Karpas-422 (cell line): Measurements from ENCODE around the gene ANKZF1. TPM values are rescaled to one million over a fixed set of nuclear protein-coding genes. Genes with fewer than 3 reads are reported as not detected.

Experiments
- DNase-seq: peaks from one replicate; pipeline ENCODE4 v3.0.0-alpha.2; 2015
- H2AFZ ChIP-seq: fragments of 200-600 bp; sonication (generic); 2 replicates; pipeline ENCODE4 v1.6.1; 2014; ENCODE audit warnings: antibody characterized with exemption, low read length, mixed read lengths
- H3K27ac ChIP-seq: fragments of 200-600 bp; sonication (generic); 2 replicates; pipeline ENCODE4 v1.5.1; 2014; ENCODE audit warnings: mild to moderate bottlenecking, low read length, moderate library complexity
- H3K27me3 ChIP-seq: fragments of 200-600 bp; sonication (generic); 2 replicates; pipeline ENCODE4 v1.6.1; 2014; ENCODE audit warnings: low read length, mixed read lengths
- H3K36me3 ChIP-seq: fragments of 200-600 bp; sonication (generic); 2 replicates; pipeline ENCODE4 v1.6.1; 2014; ENCODE audit warnings: low read length, mixed read lengths; ENCODE audit not compliant: insufficient read depth
- H3K4me1 ChIP-seq: fragments of 200-600 bp; sonication (generic); 2 replicates; pipeline ENCODE4 v1.6.1; 2014; ENCODE audit warnings: mild to moderate bottlenecking, low read length, mixed read lengths
- H3K4me2 ChIP-seq: fragments of 200-600 bp; sonication (generic); 2 replicates; pipeline ENCODE4 v1.6.1; 2014; ENCODE audit warnings: low read length, low read depth, mild to moderate bottlenecking; ENCODE audit not compliant: poor library complexity, severe bottlenecking
- H3K4me3 ChIP-seq: fragments of 200-600 bp; sonication (generic); 2 replicates; pipeline ENCODE4 v1.5.1; 2014; ENCODE audit warnings: mild to moderate bottlenecking, antibody characterized with exemption, low read length, mixed read lengths
- H3K79me2 ChIP-seq: fragments of 200-600 bp; sonication (generic); 2 replicates; pipeline ENCODE4 v1.6.1; 2014; ENCODE audit warnings: mild to moderate bottlenecking, low read length, mixed read lengths
- H3K9ac ChIP-seq: fragments of 200-600 bp; sonication (generic); 2 replicates; pipeline ENCODE4 v1.6.0; 2014; ENCODE audit warnings: low read length
- H3K9me2 ChIP-seq: fragments of 200-600 bp; sonication (generic), shearing (Covaris generic); replicated peaks from 2 replicates; pipeline ENCODE4 v1.6.0; 2014; ENCODE audit warnings: mild to moderate bottlenecking, low read length, moderate library complexity; ENCODE audit not compliant: insufficient read depth
- H3K9me3 ChIP-seq: fragments of 300-700, 200-600 bp; sonication (generic); 2 replicates; pipeline ENCODE4 v1.6.1; 2014; ENCODE audit warnings: low read length, mixed read lengths
- H4K20me1 ChIP-seq: fragments of 200-600 bp; sonication (generic); 2 replicates; pipeline ENCODE4 v1.6.1; 2014; ENCODE audit warnings: mild to moderate bottlenecking, antibody characterized with exemption, low read length, low read depth; ENCODE audit not compliant: insufficient read depth
- total RNA-seq: library from RNA; depleted of rRNA; stranded (reverse); fragments of >200 nt; shearing (Covaris generic); gene quantifications from 2 replicates; pipeline ENCODE4 v1.2.3, GENCODE V29; 2014; ENCODE audit warnings: low replicate concordance; rRNA removed

The ANKZF1 gene
- total RNA-seq, 1 experiment from 2014 or later: 159 TPM

DNA sequence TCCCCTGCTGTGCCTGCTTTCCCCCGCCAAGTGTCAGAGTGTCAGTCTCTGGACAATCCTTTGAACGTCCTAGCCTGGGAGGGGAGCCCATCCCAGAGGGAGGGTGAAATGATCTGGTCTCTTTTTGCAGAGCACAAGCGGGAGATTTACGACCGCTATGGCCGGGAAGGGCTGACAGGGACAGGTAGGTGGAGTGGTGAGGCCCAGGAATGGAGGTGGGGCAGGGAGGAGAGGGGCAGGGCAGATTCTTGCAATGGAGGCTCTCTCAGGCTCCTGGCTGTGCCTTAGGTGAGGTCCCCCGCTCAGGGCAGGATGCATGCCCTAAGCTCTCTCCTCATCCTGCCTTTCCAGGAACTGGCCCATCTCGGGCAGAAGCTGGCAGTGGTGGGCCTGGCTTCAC is 52.0 kb downstream of the ANKZF1 start:
- Histone ChIP-seq H3K36me3 (no peaks in the 10 kb centered on the region; the same call in 1 of the 2 replicates), H3K9ac (no peak overlapping the region)

DNA sequence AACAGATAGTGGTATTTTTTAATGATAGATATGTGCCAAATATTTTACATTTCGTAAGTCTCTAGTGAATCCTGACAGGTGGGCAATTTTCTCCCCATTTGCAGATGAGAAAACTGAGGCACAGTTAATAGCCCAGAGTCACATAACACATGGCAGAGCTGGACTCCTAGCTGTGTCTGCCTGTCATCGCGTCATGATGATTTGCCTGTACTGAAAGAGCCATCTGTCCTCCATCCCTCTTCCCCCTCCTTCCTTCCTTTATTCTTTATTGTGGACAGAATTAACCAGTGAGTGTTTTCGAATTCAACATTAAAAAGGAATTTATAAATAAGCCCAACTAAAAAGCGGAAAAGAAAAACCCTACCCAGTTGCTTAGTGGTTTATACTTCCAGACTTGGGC is 52.8 kb downstream of the ANKZF1 start:
- Histone ChIP-seq H3K4me3 (no peak overlapping the region), H4K20me1 (no peaks in the 10 kb centered on the region), H3K9ac (no peak overlapping the region), H3K4me1 (peaks cover 35% of the 10 kb centered on the region), H3K9me3 (no peaks in the 10 kb centered on the region), H3K36me3 (no peaks in the 10 kb centered on the region; the same call in 1 of the 2 replicates), H3K79me2 (no peaks in the 10 kb centered on the region), H2AFZ (no peak overlapping the region), H3K27me3 (no peaks in the 10 kb centered on the region), H3K9me2 (no peaks in the 10 kb centered on the region), H3K4me2 (no peak overlapping the region), H3K27ac (no peak overlapping the region)
- no peak for DNase-seq

More for the DNA sequence above, 52.0 kb downstream of the ANKZF1 start:
- H3K79me2 ChIP-seq: no peaks in the 10 kb centered on the region
- no peak overlapping the region for H2AFZ ChIP-seq
- no peak overlapping the region for H3K4me2 ChIP-seq
- peaks cover 40% of the 10 kb centered on the region for H3K4me1 ChIP-seq
- no peaks in the 10 kb centered on the region for H3K9me3 ChIP-seq
- no peaks in the 10 kb centered on the region for H4K20me1 ChIP-seq
- no peaks in the 10 kb centered on the region for H3K9me2 ChIP-seq
- no peak overlapping the region for H3K27ac ChIP-seq
- no peak overlapping the region for H3K4me3 ChIP-seq
- DNase-seq: no peak
- H3K27me3 ChIP-seq: no peaks in the 10 kb centered on the region

DNA sequence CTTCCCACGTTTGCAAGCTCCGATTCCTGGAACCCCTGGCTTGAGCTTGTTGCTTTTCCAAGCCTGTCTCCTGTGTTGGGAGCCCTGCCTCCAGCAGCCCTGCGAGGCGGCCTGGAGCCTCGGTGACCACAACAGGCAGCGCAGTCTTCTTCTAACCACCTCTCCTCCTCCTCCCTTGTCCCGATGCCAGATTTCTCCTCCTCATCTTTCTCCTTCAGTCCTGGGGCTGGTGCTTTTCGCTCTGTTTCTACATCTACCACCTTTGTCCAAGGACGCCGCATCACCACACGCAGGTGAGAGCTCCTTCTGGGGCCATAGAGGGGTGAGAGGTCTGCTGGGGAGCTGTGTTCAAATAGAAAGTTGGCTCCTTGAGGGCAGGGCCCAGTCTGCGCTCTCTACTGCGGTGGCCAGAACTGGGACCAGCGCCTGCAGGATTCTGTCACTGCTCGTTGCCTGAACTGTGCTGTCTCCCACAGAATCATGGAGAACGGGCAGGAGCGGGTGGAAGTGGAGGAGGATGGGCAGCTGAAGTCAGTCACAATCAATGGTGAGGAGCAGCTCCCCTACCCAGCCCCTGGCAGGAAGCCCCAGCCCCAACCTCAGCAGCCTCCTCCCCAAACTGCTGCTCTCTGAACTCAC is 53.5 kb downstream of the ANKZF1 start:
- no peak overlapping the region for H3K9ac ChIP-seq
- peaks cover 28% of the 10 kb centered on the region for H3K4me1 ChIP-seq
- no peak overlapping the region for H3K27ac ChIP-seq
- H3K9me3 ChIP-seq: no peaks in the 10 kb centered on the region
- no peak overlapping the region for H2AFZ ChIP-seq
- H3K79me2 ChIP-seq: no peaks in the 10 kb centered on the region
- no peak overlapping the region for H3K4me3 ChIP-seq
- no peak for DNase-seq
- H3K27me3 ChIP-seq: no peaks in the 10 kb centered on the region
- H3K36me3 ChIP-seq: no peaks in the 10 kb centered on the region; the same call in 1 of the 2 replicates
- H3K4me2 ChIP-seq: no peak overlapping the region
- H4K20me1 ChIP-seq: no peaks in the 10 kb centered on the region
- no peaks in the 10 kb centered on the region for H3K9me2 ChIP-seq

DNA sequence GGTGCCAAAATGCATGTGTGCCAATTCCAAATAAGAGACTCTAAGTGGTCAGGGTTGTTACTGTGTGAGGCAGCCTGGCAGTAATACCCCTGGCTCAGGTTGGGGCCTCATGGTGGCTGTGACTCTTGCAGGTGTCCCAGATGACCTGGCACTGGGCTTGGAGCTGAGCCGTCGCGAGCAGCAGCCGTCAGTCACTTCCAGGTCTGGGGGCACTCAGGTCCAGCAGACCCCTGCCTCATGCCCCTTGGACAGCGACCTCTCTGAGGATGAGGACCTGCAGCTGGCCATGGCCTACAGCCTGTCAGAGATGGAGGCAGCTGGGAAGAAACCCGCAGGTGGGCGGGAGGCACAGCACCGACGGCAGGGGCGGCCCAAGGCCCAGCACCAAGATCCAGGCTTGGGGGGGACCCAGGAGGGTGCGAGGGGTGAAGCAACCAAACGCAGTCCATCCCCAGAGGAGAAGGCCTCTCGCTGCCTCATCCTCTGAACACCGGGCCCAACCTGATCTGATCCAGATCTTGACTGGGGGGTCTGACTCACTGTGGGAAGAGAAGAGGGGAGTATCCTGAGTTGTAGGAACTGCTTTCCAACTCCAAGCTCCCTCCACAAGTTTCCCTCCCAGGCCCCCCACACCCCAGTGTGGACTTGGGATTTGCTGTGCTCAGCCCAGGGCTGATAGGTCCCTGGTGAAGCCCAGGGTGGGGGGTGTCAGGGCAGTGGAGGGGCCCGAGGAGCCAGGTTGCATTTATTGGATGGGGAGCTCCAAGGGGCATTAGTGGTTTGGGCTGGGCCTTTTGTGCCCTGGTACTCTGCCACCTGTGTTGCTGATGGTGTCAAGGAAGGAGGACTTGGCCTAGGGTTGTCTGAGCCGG is 55.1 kb downstream of the ANKZF1 start:
- H3K79me2 ChIP-seq: no peaks in the 10 kb centered on the region
- H3K27me3 ChIP-seq: no peaks in the 10 kb centered on the region
- DNase-seq: no peak
- no peaks in the 10 kb centered on the region for H3K9me3 ChIP-seq
- no peak overlapping the region for H3K4me2 ChIP-seq
- no peak overlapping the region for H3K4me3 ChIP-seq
- H3K27ac ChIP-seq: no peak overlapping the region
- no peaks in the 10 kb centered on the region; the same call in 1 of the 2 replicates for H3K36me3 ChIP-seq
- no peaks in the 10 kb centered on the region for H3K9me2 ChIP-seq
- no peak overlapping the region for H3K9ac ChIP-seq
- H2AFZ ChIP-seq: no peak overlapping the region
- no peaks in the 10 kb centered on the region for H4K20me1 ChIP-seq
- H3K4me1 ChIP-seq: peaks cover 13% of the 10 kb centered on the region

DNA sequence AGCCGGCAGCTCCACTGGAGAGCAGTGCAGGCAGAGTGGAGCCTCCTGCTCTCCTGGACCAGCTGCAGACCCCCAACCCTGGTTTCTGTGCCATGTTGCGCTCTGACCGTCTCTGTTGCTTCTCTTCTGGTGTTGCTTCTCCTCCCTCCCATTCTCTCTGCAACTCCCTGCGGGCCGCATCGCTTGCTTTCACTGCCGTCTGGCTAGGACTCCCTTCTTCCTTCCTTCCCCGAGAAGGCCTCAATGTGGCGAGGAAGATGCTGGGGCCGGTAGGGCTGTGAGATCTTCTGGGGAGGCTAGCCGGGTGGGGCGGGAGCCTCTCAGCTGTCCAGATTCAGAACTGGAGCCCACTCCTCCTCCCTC is 55.7 kb downstream of the ANKZF1 start:
- H3K4me2 ChIP-seq: no peak overlapping the region
- H3K79me2 ChIP-seq: no peaks in the 10 kb centered on the region
- H3K9me2 ChIP-seq: no peaks in the 10 kb centered on the region
- H4K20me1 ChIP-seq: no peaks in the 10 kb centered on the region
- no peak for DNase-seq
- H3K4me3 ChIP-seq: no peak overlapping the region
- no peak overlapping the region for H2AFZ ChIP-seq
- H3K36me3 ChIP-seq: no peaks in the 10 kb centered on the region; the same call in 1 of the 2 replicates
- peaks cover 7% of the 10 kb centered on the region for H3K4me1 ChIP-seq
- H3K27ac ChIP-seq: no peak overlapping the region
- no peaks in the 10 kb centered on the region for H3K9me3 ChIP-seq
- H3K9ac ChIP-seq: no peak overlapping the region
- no peaks in the 10 kb centered on the region for H3K27me3 ChIP-seq

DNA sequence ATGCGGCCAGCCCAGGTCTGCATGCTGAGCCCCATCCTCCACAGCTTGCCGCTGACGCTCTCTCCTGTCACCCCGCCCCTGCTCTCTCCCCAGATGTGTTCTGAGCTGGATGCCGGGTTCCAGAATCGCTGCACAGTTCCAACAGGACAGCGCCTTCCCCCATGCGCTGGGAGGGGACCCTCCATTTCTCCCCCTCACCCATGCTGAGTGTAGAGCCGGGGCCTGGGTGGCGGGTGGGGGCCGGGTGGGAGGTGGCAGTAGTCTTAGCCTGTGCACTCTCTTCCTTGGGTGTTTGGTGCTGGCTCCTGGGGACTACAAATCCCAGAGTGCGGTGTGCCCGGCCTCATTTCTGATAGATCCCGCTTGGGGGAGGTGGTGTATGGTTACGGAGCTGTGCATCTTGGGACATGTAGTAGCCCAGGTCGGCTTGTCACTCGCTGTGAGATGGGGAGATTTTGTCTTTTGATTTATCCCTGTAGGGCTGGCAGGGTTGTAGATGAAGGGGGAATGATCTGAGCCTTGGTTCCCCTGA is 56.4 kb downstream of the ANKZF1 start:
- Histone ChIP-seq H3K4me2 (no peak overlapping the region), H3K27ac (no peak overlapping the region), H3K9me3 (no peaks in the 10 kb centered on the region), H4K20me1 (no peaks in the 10 kb centered on the region), H3K9ac (no peak overlapping the region), H3K79me2 (no peaks in the 10 kb centered on the region), H2AFZ (no peak overlapping the region), H3K27me3 (no peaks in the 10 kb centered on the region), H3K36me3 (no peaks in the 10 kb centered on the region; the same call in 1 of the 2 replicates), H3K4me1 (peaks cover 1% of the 10 kb centered on the region), H3K4me3 (no peak overlapping the region), H3K9me2 (no peaks in the 10 kb centered on the region)
- no peak for DNase-seq

Other genes starting within 250 kb of the ANKZF1 start
- not detected in 2 replicates for gene FEV, start 244.6 kb upstream of the ANKZF1 start, total RNA-seq
- gene CRYBA2, start 236.4 kb upstream of the ANKZF1 start, total RNA-seq: not detected in 2 replicates
- 0.11 TPM in 1 of 2 replicates, not detected in the other for gene CFAP65, start 188.3 kb upstream of the ANKZF1 start, total RNA-seq
- gene IHH, start 168.9 kb upstream of the ANKZF1 start, total RNA-seq: not detected in 2 replicates
- 10.4 and 21.5 TPM in 2 replicates for gene NHEJ1, start 69.0 kb upstream of the ANKZF1 start, total RNA-seq
- gene SLC23A3, start 59.8 kb upstream of the ANKZF1 start, total RNA-seq: 2.7 and 3.5 TPM in 2 replicates
- gene CNPPD1, start 52.9 kb upstream of the ANKZF1 start, total RNA-seq: 38.7 and 64.8 TPM in 2 replicates
- 61.1 and 93.8 TPM in 2 replicates for gene RETREG2, start 51.5 kb upstream of the ANKZF1 start, total RNA-seq
- 28.0 and 37.6 TPM in 2 replicates for gene ZFAND2B, start 23.0 kb upstream of the ANKZF1 start, total RNA-seq
- 14.3 and 28.4 TPM in 2 replicates for gene ABCB6, start 10.8 kb upstream of the ANKZF1 start, total RNA-seq
- gene ATG9A, start 170 bp upstream of the ANKZF1 start, total RNA-seq: 16.6 and 25.9 TPM in 2 replicates
- gene GLB1L, start 15.6 kb downstream of the ANKZF1 start, total RNA-seq: 4.3 and 6.4 TPM in 2 replicates
- gene STK16, start 15.7 kb downstream of the ANKZF1 start, total RNA-seq: 22.8 and 30.7 TPM in 2 replicates
- gene TUBA4B, start 23.4 kb downstream of the ANKZF1 start, total RNA-seq: not detected in 2 replicates
- gene TUBA4A, start 24.1 kb downstream of the ANKZF1 start, total RNA-seq: 32.6 and 61.8 TPM in 2 replicates
- 30.9 and 55.8 TPM in 2 replicates for gene DNAJB2, start 49.6 kb downstream of the ANKZF1 start, total RNA-seq
- not detected in 2 replicates for gene PTPRN, start 79.6 kb downstream of the ANKZF1 start, total RNA-seq
- gene RESP18, start 102.9 kb downstream of the ANKZF1 start, total RNA-seq: not detected in 2 replicates
- 74.6 and 77.9 TPM in 2 replicates for gene DNPEP, start 158.1 kb downstream of the ANKZF1 start, total RNA-seq
- not detected in 2 replicates for gene DES, start 188.6 kb downstream of the ANKZF1 start, total RNA-seq
- not detected in 2 replicates for gene SPEG, start 205.0 kb downstream of the ANKZF1 start, total RNA-seq